Coronary artery (tissue), 2 donors: ENCODE results near the gene STAG2.

Source experiments
- DNase-seq: peaks from one replicate; pipeline ENCODE4 v3.0.0-alpha.2; 2017; ENCODE audit warnings: low spot score
- H3K27ac ChIP-seq, 2 donors: fragments of 200-600 bp; sonication (generic); one replicate each; pipeline ENCODE4 v1.5.1; 2016 to 2019
- H3K4me3 ChIP-seq: fragments of 200-600 bp; sonication (generic); 2 replicates; pipeline ENCODE4 v1.5.1; 2016; ENCODE audit warnings: mild to moderate bottlenecking, moderate library complexity
- TF ChIP-seq, protein P1 (sequence below): fragments of 200-600 bp; sonication (generic); IDR thresholded peaks from one replicate; pipeline ENCODE4 v1.5.1; 2019; ENCODE audit warnings: antibody characterized with exemption

The STAG2 gene

DNA sequence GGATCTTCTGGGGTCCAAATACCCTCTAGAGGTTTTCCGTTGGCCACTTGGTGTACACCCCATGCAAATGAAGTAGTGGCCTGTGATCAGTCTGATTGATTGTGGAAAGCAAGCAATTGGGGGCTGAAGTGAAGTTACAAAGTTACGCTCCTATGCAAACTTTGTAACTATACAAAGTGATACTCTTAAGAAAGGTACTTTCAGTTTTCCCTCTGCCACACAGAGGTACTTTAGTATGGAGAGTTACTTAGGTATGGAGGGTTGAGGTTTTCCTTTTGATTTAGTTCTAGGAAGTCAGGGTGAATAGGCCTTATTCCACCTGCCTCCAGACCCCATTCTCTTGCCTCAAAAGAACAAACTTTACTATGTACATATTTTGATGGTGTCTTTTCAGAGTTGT lies 28.7 kb downstream of the STAG2 start:
- Histone ChIP-seq H3K4me3 (no peak overlapping the region), H3K27ac (no peak overlapping the region)
- TF ChIP-seq, protein P1, sequence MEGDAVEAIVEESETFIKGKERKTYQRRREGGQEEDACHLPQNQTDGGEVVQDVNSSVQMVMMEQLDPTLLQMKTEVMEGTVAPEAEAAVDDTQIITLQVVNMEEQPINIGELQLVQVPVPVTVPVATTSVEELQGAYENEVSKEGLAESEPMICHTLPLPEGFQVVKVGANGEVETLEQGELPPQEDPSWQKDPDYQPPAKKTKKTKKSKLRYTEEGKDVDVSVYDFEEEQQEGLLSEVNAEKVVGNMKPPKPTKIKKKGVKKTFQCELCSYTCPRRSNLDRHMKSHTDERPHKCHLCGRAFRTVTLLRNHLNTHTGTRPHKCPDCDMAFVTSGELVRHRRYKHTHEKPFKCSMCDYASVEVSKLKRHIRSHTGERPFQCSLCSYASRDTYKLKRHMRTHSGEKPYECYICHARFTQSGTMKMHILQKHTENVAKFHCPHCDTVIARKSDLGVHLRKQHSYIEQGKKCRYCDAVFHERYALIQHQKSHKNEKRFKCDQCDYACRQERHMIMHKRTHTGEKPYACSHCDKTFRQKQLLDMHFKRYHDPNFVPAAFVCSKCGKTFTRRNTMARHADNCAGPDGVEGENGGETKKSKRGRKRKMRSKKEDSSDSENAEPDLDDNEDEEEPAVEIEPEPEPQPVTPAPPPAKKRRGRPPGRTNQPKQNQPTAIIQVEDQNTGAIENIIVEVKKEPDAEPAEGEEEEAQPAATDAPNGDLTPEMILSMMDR, result no peak
- DNase-seq, result no peak

DNA sequence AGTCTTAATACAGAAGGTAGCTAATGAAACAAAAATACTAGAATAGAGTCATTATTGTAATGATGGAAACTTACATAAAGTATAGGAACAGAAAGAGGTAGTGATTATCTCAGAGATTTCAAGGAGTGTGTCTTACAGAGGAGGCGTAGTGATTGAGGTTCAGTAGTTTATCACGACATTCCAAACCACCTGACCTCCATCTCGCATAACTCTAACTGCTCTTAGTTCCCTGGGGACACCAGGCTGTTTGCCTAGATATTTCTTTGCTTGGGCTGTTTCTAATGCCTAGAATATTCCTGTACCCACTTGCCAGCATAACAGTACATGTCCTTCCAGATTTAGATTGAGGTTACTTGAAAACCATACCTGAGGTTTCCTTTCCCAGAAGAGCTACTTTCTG lies 29.1 kb downstream of the STAG2 start:
- no peak for DNase-seq

DNA sequence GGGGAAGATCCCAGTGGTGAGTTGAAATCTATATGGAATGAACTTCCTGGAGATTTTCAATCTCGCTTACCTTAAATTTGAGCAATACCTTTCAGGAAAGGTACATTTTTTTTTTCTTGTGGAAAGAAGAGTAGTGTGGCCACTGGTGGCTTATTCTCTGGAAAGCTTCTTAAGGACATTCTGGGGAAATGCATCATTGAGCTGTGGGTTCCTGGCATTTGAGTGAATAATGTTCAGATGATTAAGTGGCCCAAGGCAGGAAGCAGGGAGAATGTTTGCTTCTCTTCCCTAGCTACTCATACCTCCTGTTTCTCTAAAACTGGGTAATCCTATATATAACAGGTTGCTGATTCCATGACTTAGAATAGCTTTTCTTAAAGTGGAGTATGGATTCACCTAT lies 31.8 kb downstream of the STAG2 start:
- Histone ChIP-seq H3K27ac (no peak overlapping the region), H3K4me3 (no peak overlapping the region)
- DNase-seq, result no peak
- TF ChIP-seq, protein P1, result no peak

More for the DNA sequence above, 29.1 kb downstream of the STAG2 start:
- TF ChIP-seq, protein P1, result no peak
- H3K27ac ChIP-seq, result no peak overlapping the region
- no peak overlapping the region for H3K4me3 ChIP-seq

DNA sequence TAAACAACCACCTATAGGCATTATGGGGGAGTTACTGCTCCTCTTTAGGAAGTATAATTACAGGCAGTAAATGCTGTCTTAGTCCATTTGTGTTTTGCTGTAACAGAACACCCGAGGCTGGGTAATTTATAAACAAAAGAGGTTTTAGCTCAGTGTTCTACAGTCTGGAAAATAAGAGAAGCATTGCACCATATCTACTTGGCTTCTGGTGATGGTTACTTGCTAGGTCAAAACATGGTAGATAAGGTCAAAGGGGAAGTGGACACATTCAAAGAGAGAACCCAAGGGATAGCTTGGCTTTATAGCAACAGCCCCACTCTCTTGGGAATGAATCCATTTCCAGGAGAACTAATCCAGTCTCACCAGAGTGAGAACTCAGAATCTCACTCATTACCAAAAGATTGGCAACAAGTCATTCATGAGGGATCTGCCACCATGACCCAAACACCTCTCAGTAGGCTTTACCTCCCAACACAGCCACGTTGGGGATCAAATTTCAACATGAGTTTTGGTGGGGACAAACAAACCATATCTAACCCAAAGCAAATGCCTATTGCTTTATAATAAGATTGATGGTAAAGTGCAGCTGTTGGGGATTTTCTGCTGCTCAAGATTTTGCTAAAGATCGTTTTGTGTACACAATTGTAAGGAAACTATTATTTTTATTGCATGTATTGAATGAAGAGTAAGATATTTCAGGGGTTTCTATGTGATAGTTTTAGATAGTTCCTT lies 32.6 kb downstream of the STAG2 start:
- no peak for DNase-seq
- TF ChIP-seq, protein P1, result no peak
- H3K27ac ChIP-seq, result no peak overlapping the region
- no peak overlapping the region for H3K4me3 ChIP-seq

DNA sequence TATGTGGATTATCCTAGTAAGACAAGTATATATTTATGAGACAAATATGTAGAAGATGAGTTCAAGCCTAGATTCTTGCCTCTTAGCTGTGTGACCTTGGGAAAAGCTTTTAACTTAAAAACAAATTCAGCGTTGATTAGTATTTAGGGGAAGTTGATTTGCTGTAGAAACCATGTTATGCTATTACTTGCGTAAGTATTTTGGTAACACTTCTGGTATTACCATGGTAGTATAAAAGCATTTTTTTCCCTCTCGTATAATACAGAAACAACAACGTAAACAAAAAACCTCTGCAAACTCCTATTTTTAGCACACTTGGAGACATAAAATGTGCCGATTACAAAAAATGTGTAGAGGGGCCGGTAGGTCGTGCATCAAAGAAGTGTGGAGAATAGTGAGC lies 33.2 kb downstream of the STAG2 start:
- Histone ChIP-seq H3K27ac (no peak overlapping the region), H3K4me3 (no peak overlapping the region)
- DNase-seq, result no peak
- TF ChIP-seq, protein P1, result no peak

DNA sequence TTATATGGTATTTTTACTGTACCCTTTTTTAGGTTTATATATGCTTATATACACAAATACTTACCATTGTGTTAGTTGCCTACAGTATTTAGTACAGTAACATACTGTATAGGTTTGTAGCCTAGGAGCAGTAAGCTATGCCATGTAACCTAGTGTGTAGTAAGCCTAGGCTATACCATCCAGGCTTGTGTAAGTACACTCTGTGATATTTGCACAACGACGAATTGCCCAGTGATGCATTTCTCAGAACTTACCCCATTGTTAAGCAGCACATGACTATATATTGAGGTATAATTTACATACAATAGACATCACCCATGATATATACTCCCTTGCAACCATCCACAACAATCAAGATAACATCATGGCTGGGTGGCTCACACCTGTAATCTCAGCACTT lies 40.1 kb downstream of the STAG2 start:
- H3K27ac ChIP-seq, result no peak overlapping the region
- H3K4me3 ChIP-seq, result no peak overlapping the region
- no peak for DNase-seq
- TF ChIP-seq, protein P1, result no peak

DNA sequence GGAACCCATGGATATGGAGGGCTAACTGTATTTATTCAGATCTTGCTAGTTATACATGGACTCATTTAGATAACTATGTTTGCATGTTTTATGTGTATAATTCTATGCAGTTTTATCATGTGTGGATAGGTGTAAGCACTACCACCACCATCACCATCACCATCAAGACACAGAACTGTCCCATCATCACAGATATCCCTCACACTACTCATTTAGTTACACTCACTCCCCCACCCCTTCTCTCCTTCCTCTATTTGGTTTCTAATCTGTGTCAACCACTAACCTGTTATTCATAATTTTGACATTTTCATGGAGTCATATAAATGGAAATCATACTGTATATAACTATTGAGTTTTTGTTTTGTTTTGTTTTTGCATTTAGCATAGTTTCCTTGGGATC lies 43.7 kb downstream of the STAG2 start:
- TF ChIP-seq, protein P1, result no peak
- Histone ChIP-seq H3K4me3 (no peak overlapping the region), H3K27ac (no peak overlapping the region)
- no peak for DNase-seq
